GM19328 (cell line): ENCODE results near the gene TNS1.

ENCODE experiments used
- ATAC-seq: cut with Tn5 transposase; IDR thresholded peaks from one replicate; pipeline ENCODE4 v1.9.1; 2021; ENCODE audit warnings: mild to moderate bottlenecking, moderate library complexity; ENCODE audit not compliant: unreplicated experiment

TNS1 gene

DNA sequence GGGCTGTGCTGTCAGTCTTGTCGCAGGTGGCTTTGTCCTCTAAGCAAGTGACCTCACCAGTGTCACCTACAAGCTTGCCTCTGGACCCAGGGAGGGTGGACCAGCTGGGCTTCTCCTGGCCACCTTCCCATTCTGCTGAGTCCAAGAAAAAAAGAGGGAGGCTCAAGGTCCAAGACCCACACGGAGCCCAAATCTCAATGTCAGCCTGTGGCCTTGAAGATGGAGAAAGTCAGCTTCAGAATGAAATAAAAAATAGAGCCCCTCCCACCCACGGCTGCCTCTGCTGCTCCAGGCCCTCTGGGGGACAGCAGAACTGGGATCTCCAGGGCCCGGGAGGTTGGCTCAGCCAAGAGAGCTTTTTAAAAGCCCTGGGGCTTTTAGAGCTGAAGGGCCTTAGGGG, 145.9 kb downstream of the TNS1 start:
- ATAC-seq = no peak

DNA sequence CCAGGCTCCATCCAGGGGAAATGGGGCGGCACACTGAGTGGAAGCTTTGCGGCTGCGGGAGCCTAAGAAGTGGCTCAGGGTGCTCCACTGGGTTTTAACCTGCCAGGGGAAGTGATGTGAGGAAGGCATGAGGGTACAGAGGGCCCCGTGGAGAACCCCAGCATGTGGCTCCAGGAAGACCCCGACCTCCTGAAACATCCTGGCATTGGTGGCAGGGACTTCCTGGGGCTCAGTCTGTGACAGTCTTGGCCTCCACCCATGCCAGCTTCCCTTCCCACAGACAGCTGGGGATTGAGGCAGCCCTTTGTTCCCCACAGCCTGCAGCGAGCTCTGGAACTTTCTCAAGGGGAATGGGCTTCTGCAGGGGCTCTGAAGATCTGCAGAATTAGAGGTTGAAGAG, 146.6 kb downstream of the TNS1 start:
- no peak for ATAC-seq

GRCh38 chr2:217854684-217855420, 147.9 kb downstream of the TNS1 start:
- no peak for ATAC-seq

DNA sequence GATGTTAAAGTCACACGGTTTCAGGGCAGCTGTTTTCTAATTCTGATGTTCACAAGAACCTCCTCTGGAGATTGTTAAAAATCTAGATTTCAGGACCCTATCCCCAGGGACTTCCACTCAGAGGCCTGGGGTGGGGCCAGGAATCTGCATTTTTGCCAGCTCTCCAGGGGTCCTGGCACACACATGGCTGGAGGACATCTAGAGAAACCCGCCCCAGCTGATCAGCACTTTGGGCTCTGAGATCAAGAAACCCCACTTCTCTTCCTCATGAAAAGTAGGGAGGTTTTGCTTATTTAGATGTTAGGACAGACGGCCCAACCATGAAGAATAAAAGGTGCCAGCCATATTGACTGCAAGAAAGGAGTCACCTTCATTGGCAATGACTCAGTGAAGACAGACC, 148.8 kb downstream of the TNS1 start:
- no peak for ATAC-seq

GRCh38 chr2:217853301-217853881, 149.4 kb downstream of the TNS1 start:
- ATAC-seq = no peak

GRCh38 chr2:217852555-217853211, 150.1 kb downstream of the TNS1 start:
- no peak for ATAC-seq

- no peak for ATAC-seq
Observed at GRCh38 chr2:217851191-217852020, 151.4 kb downstream of the TNS1 start.

DNA sequence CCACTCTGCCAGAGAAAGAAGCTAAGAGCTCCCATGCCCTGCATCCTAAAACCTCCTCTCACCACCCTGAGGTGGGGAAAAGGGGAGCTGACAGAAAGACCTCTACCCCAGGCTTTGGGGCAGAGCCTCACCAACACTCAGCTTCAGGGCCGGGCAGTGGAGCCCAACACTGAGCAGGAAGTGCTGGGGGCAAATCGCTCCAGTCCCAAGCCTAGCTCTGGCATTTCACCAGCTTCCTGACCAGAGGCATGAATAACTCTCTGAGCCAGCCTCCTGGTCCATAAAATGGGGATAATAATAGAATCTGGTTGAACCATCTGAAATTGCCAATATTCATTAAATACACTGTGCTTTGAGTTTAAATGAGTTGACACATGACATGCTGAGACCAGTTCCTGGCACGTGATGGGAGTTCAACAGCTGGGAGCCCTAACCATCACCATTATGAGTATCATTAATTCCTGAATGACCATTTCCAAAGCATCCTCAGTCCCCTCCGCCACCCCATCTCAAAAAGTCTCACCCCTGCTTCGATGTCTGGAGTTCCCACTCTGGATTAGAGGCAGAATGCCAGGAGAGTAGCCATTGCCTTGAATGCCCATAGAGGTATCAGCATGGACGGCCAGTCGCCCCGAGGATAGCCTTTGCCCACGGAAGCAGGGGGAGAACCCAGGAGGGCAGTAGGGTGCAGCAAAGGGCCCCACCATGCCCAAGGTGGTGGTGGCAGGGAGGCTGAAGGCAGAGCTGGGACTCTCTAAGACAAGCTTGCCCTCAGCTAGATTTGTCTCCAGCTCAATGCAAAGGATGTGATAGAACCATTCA, 153.4 kb downstream of the TNS1 start:
- ATAC-seq = no peak

GRCh38 chr2:217848351-217848957, 154.3 kb downstream of the TNS1 start:
- no peak for ATAC-seq

GRCh38 chr2:217847552-217848350, 155.0 kb downstream of the TNS1 start:
- no peak for ATAC-seq

DNA sequence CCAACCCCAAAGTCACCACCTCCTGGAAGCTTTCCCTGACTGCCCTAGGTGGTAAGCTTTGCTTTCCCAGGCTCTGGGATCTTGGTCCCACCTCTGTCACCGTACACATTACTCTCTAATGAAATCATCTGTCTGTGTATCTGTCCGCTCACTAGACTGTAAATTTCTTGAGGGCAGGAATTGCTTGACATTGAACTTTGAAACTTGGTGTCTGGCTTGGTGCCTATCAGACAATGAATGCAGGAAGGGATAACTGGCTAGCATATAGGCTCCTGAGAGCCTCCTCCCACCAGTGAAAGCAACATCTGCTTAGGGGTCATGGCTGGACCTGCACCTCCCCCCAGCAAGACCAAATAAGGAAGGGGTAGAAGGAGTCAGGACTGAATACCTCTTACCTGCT, 155.7 kb downstream of the TNS1 start:
- ATAC-seq = no peak

DNA sequence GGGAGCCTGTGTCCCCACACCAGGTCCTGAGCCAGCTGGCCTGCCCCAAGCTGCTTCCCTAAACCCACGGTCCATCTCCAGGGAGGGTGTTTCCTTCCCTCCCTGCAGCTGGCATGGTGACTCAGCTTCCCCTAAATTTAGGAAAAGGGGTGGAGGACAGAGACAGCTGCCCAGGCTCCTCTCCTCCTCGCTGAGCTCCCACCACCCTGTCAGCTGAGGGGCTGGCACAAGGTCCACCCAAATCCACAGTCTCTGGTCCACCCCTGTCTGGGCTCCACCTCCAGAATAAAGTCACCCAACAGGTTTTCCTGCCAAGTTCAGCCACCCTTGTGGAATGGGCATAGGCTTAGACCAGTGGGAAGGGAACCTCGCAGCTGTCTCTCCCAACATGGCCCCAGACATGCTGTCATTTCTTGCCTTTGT, 156.5 kb downstream of the TNS1 start:
- ATAC-seq = no peak

GRCh38 chr2:217845301-217845700, 157.5 kb downstream of the TNS1 start:
- no peak for ATAC-seq

- ATAC-seq = no peak
Observed at GRCh38 chr2:217844696-217845095, 158.1 kb downstream of the TNS1 start.

- no peak for ATAC-seq
Observed at GRCh38 chr2:217843324-217843723, 159.5 kb downstream of the TNS1 start.

GRCh38 chr2:217842017-217842416, 160.8 kb downstream of the TNS1 start:
- ATAC-seq = no peak

GRCh38 chr2:217840522-217840921, 162.3 kb downstream of the TNS1 start:
- ATAC-seq = no peak

GRCh38 chr2:217839750-217840107, 163.1 kb downstream of the TNS1 start:
- no peak for ATAC-seq

- no peak for ATAC-seq
Observed at GRCh38 chr2:217839073-217839749, 163.6 kb downstream of the TNS1 start.
